Prostate gland (tissue), 2 donors: ENCODE results near the gene PDE4DIP. TPM values are rescaled to one million over a fixed set of nuclear protein-coding genes. Genes with fewer than 3 reads are reported as not detected.
"Not testable (repeated sequence)": the region's sequence is repeated elsewhere in the genome, so short reads cannot be mapped to it uniquely, and the experiment has no call there.

Experiments used
- DNase-seq: peaks from one replicate; pipeline ENCODE4 v3.0.0-alpha.2; 2019; ENCODE audit warnings: low spot score
- H3K27ac ChIP-seq, 2 donors: fragments of 200-600 bp; sonication (generic); 2 replicates each; pipeline ENCODE4 v1.5.1; 2017 to 2019
- H3K27me3 ChIP-seq: fragments of 200-600 bp; sonication (generic); replicated peaks from 2 replicates; pipeline ENCODE4 v1.5.1; 2019; ENCODE audit not compliant: insufficient read depth
- H3K36me3 ChIP-seq, 2 donors: fragments of 200-600 bp; sonication (generic); 1 replicate in 1 of 2; 2 replicates in 1 of 2; pipeline versions ENCODE4 v1.5.1 to v1.8.1; 2017 to 2019
- H3K4me1 ChIP-seq: fragments of 200-600 bp; sonication (generic); replicated peaks from 2 replicates; pipeline ENCODE4 v1.5.1; 2019
- H3K4me3 ChIP-seq, 2 donors: fragments of 200-600 bp; sonication (generic); 2 replicates each; pipeline ENCODE4 v1.5.1; 2017 to 2019
- H3K9me3 ChIP-seq: fragments of 200-600 bp; sonication (generic); 2 replicates; pipeline ENCODE4 v1.5.1; 2017
- WGBS: methylation state at CpG from one replicate; pipeline ENCODE4 v1.1.5; 2018; 5-methylcytosine and 5-hydroxymethylcytosine counted together
- intact Hi-C: fragments of 100-400 bp; cut with DNase I; formaldehyde crosslinking; loops from one replicate; pipeline ENCODE4 v1.14.2; 2022
- total RNA-seq, 2 donors: library from RNA; depleted of rRNA; stranded (reverse); fragments of >200 nt; gene quantifications; one replicate each; pipeline ENCODE4 v1.1.0, GENCODE V29; 2016

PDE4DIP gene
- total RNA-seq = 10 to 100 TPM; 30.8 to 42.8 TPM

DNA sequence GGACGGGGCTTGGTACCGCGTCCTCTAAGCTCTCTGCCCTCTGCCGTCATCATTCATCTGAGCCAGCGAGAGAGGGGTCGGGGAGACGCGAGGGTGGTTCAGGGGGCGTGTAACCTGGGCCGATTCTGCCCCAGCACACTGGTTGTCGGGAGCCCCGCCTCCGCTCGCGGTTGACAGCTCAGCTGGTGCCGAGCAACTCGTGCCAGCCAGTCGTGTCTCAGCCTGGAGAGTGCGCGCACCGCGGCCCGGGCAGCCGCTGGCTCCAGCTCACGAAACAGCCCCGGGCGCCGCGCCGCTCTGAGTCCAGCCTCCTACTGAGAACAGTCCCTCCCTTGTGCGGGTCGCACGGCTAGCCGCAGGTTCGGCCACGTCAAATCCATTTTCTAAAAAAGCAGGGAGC is at the start of gene PDE4DIP:
Gene PDE4DIP, plus strand, starts transcription at position 209 of the 400 bp plus-strand sequence. CDS start 347 bp downstream, outside the sequence.
- intact Hi-C loops, H3K9me3 ChIP-seq, H3K27ac ChIP-seq, H3K27me3 ChIP-seq, DNase-seq, H3K4me1 ChIP-seq, H3K36me3 ChIP-seq, H3K4me3 ChIP-seq: not testable (repeated sequence)
- WGBS = no CpG with 5 or more reads among the region's 36 CpGs

DNA sequence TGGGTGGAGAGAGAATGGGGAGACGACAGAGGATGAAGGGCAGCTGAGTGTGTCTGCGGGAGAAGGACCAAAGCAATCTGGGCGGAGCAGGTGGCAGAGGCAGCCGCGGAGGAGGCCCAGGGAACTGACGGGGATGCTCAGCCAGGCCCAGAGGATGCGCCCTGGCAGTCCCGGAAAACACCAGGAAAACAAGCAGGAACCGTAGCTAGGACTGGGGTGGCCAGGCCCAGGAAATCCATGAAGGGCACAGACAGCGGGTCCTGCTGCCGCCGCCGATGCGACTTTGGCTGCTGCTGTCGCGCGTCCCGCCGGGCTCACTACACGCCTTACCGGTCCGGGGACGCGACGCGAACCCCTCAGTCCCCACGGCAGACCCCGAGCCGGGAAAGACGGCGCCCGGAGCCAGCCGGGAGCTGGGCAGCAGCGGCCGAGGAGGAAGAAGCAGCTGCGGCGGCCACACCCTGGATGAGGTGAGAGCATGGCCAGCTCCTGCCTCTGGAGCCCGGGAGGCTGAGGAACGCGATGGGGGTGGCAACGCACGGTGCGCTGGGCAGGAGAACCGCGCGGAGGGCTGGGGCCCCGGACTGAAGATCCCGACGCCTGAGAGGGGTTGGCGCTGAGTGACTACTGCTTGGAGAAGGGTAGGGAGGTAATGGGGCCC is 35.8 kb upstream of the PDE4DIP start:
- H3K27ac ChIP-seq, H3K9me3 ChIP-seq, intact Hi-C loops, DNase-seq, H3K4me1 ChIP-seq, H3K4me3 ChIP-seq, H3K27me3 ChIP-seq, H3K36me3 ChIP-seq: not testable (repeated sequence)
- no CpG with 5 or more reads among the region's 50 CpGs for WGBS

DNA sequence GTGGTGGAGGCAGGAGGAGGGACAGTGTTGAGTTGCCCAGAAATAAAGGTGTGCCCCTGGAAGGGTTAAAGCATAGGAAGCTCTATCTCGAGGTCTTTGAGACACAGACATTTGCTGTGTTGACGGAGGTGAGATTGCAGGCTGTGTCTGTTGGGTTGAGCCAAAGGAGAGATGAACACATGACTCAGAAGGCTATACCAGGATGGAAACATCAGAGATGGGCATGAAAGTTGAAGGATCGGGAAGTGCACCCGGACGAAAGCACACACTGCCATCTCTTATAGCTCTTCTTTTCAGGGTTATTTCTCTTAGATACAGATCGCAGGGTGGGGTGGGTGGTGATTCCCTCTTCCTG is 35.3 kb upstream of the PDE4DIP start:
- H3K4me3 ChIP-seq, intact Hi-C loops, H3K9me3 ChIP-seq, DNase-seq, H3K36me3 ChIP-seq, H3K4me1 ChIP-seq, H3K27ac ChIP-seq, H3K27me3 ChIP-seq: not testable (repeated sequence)
- no CpG with 5 or more reads among the region's 6 CpGs for WGBS

DNA sequence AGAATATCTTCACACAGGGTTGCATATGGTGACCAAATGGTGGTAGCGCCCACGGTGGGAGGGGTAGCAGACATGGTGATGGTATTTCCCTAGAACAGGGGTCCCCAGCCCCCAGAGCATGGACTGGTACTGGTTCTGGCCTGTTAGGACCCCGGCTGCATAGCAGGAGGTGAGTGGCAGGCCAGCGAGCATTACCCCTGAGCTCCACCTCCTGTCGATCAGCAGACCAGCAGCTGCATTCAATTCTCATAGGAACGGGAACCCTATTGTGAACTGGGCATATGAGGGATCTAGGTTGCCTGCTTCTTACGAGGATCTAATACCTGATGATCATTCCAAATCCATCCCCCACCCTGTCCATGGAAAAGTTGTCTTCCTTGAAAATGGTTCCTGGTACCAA is 22.0 kb upstream of the PDE4DIP start:
- WGBS = no CpG with 5 or more reads among the region's 7 CpGs
- DNase-seq, H3K4me3 ChIP-seq, H3K9me3 ChIP-seq, H3K27ac ChIP-seq, H3K4me1 ChIP-seq, H3K36me3 ChIP-seq, intact Hi-C loops, H3K27me3 ChIP-seq: not testable (repeated sequence)

DNA sequence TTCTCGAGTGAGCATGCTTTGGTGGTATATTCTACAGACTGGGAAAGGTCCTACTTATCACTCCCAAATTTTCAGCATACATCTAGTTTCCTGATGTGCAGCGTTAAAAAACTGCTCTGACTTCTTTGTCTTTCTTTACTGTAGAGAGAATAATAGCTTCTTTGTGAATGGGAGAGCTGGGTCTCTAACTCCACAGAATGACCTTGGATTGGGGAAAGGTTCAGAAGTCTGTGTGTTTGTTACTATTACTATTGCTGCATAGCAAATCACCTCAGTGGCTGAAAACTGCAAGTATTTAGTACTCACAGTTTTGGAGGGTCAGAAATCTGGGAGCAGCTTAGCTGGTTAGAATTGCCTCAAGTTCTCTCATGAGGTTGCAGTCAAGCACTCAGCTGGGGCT is 20.4 kb upstream of the PDE4DIP start:
- H3K4me3 ChIP-seq, H3K36me3 ChIP-seq, H3K9me3 ChIP-seq, H3K27me3 ChIP-seq, H3K4me1 ChIP-seq, DNase-seq, H3K27ac ChIP-seq, intact Hi-C loops: not testable (repeated sequence)
- no CpG with 5 or more reads among the region's 2 CpGs for WGBS

DNA sequence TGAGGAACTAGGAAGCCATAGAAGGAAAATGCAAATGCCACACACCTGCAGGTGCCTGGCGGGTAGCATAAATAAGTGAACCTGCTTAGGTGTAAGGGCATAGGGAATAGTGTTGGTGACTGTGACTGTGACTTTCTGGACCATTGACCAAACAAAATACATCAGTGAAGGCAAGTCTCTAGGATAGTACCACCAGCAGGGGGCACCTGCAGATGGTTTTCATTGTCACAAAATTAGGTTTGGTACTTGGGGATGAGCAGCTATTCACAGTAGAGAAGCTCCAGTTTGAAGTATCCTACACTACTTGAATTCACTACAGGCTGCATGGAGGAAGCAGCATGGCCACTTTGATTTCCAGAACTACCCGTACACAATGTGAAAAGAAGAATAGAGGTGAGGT is 19.2 kb upstream of the PDE4DIP start:
- H3K9me3 ChIP-seq, H3K27ac ChIP-seq, H3K4me3 ChIP-seq, H3K27me3 ChIP-seq, intact Hi-C loops, H3K36me3 ChIP-seq, H3K4me1 ChIP-seq, DNase-seq: not testable (repeated sequence)
- WGBS = no CpG with 5 or more reads among the region's 2 CpGs

DNA sequence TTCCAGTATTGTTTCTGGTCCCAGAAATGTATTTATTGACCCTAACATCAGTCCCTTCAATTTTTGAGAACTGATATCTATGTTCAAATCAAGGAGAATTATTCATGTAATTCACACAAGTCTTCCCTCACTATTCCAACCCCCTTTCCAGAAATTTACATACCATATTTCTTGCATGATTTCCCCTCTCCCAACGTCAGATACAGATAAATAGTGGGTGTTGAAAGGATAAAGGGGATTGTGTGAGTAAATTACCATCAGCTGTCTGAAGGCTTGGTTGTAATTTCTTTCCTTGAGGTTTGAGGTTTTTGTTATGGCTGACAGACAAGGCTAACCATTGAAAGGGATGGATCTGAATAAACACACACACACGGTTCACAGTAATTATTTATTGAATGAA is 15.7 kb upstream of the PDE4DIP start:
- H3K4me1 ChIP-seq, DNase-seq, H3K4me3 ChIP-seq, intact Hi-C loops, H3K27me3 ChIP-seq, H3K9me3 ChIP-seq, H3K36me3 ChIP-seq, H3K27ac ChIP-seq: not testable (repeated sequence)
- WGBS = 18% methylated on average over 1 of the region's 2 CpGs

DNA sequence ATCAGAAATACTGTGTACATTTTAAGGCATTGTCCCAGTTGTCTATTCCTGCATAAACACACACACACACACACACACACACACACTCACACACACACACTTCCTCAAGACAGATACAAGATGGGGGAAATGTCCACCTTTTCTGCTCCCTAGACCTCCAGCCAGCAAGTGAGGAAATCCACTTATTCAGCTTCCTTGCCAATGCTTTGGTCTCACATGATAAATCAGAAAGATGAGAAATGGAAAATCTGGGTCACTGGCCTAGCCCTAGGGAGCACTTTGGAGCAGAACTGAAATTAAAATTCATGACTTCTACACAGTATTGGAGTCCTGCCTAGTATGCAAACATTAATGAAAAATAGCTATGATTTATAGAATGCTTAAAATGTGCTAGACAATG is 15.3 kb upstream of the PDE4DIP start:
- H3K36me3 ChIP-seq, intact Hi-C loops, DNase-seq, H3K4me1 ChIP-seq, H3K4me3 ChIP-seq, H3K9me3 ChIP-seq, H3K27ac ChIP-seq, H3K27me3 ChIP-seq: not testable (repeated sequence)

DNA sequence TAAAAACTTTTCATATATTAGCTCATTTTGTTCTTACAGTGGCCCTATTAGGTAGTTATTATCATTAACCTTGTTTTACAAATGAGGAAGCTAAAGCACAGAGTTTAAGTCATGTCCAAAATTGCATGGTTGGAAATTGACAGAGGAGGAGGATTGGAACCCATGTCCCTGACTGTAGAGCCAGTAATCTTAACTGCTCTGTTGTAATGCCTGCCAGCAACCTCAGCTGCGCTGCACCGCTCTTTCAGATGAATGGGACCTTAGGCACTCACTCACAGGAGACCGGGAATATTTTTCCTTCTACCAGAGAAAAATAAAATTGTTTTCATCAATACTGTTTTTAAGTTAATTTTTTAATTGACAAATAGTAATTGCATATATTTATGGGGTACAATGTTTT is 14.9 kb upstream of the PDE4DIP start:
- no CpG with 5 or more reads among the region's 3 CpGs for WGBS
- intact Hi-C loops = not testable (repeated sequence)

DNA sequence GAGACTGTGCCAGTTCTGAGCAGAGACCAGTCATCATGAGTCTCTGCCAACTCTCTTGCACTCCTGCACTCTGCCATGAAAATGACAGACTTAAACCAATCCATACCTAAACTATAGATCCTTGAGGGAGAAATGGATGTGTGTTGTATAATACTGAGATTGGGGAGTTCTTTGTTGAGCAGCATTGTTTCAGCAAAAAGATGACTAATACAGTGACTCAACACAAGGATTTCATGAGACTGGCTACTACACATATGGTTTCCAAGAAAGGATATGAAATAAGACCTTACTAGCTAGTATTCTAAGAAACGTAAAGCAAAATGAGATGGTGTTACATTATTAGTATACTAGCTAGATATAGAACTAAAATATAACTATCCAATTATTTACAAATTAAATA is 3.0 kb upstream of the PDE4DIP start:
- H3K4me1 ChIP-seq, H3K9me3 ChIP-seq, DNase-seq, intact Hi-C loops, H3K36me3 ChIP-seq, H3K27ac ChIP-seq, H3K4me3 ChIP-seq, H3K27me3 ChIP-seq: not testable (repeated sequence)
- no CpG with 5 or more reads among the region's 1 CpG for WGBS

More for the DNA sequence above, 14.9 kb upstream of the PDE4DIP start:
- H3K36me3 ChIP-seq, H3K4me1 ChIP-seq, DNase-seq, H3K27ac ChIP-seq, H3K27me3 ChIP-seq, H3K4me3 ChIP-seq, H3K9me3 ChIP-seq: not testable (repeated sequence)

DNA sequence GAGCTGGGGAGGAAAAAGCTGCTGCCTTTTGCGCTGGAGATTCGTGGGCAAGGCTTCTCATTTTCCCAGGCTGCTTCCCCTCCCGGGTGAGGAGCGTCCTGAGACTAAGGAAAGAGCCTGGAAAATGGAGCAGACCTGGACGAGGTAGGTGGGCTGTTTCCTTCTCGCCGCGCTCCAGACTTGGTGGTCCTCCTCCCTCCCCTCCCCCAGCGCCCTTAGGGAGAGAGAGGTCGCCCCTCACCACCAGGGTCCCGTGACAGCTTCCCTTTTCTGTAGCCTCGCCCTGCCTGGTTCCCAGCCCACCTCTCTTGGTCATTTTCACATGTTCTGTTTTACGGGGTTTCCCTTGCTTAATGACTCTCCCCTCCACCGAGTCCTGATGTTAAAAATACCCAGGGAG is 423 bp downstream of the PDE4DIP start:
- H3K4me3 ChIP-seq, H3K27me3 ChIP-seq, H3K27ac ChIP-seq, H3K4me1 ChIP-seq, H3K9me3 ChIP-seq, intact Hi-C loops, DNase-seq, H3K36me3 ChIP-seq: not testable (repeated sequence)
- no CpG with 5 or more reads among the region's 14 CpGs for WGBS

DNA sequence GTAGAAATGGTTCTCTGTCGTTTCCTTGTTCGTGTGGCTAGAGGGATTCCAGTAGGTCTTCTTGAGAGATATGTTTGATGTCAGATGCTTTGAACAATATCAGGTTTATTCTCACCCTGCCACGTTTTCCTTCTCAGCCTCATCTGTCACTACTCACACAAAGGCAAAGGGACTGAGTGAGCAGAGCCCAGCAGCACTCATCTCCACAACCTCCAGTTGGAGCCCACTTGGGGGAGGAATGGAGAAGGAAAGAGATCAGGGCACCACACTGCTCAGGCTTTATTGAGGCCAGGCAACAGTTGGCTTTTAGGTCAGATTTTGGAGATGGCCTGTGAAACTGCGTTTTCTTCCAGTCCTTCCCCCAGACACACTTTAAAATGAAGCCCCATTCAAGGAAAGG is 840 bp downstream of the PDE4DIP start:
- H3K9me3 ChIP-seq, H3K27ac ChIP-seq, DNase-seq, H3K27me3 ChIP-seq, intact Hi-C loops, H3K4me1 ChIP-seq, H3K4me3 ChIP-seq, H3K36me3 ChIP-seq: not testable (repeated sequence)
- WGBS = no CpG with 5 or more reads among the region's 4 CpGs

DNA sequence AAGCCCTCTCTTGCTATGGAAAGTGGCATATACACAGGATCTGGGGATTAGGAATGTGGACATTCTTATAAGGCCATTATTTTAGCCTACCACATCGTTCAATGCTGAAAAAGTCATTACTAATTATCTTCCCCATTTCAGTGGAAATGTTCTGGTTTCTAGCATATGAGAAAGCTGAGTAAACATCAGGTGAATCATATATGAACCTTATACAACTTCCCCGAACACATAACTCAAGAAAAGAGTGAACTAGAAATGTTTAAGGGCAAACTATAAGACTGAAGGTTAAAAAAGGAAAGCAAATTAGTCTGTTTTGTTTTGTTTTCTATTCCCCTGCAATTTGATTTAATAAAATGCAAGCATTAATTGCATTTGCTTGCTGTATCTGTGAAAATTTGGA is 6.1 kb downstream of the PDE4DIP start:
- no CpG with 5 or more reads among the region's 2 CpGs for WGBS
- H3K9me3 ChIP-seq, H3K4me1 ChIP-seq, H3K27ac ChIP-seq, H3K36me3 ChIP-seq, DNase-seq, H3K27me3 ChIP-seq, intact Hi-C loops, H3K4me3 ChIP-seq: not testable (repeated sequence)
